Measurements from ENCODE around the gene STAC3.

- no peak for TF ChIP-seq CTCF (IDR thresholded peaks at IDR 0.05)
- no peak for TF ChIP-seq POLR2A (IDR thresholded peaks at IDR 0.05)
Measured at GRCh38 chr12:57225680-57226210, 25.2 kb downstream of the STAC3 start.

Measured in heart left ventricle (tissue), 13 donors.